SHP77 treated with DMSO at 0.1 percent for 48 hours (cell line): ENCODE measurements around the gene EPB41L4B.
"Not testable (repeated sequence)": the region's sequence is repeated elsewhere in the genome, so short reads cannot be mapped to it uniquely, and the experiment has no call there.

Experiments used
- DNase-seq: peaks from one replicate; lab custom pipeline; 2025; lab: John Stamatoyannopoulos, UW

Gene EPB41L4B

GRCh38 chr9:109244179-109245132 is 76.4 kb downstream of the EPB41L4B start:
- peak; percentile 29 for DNase-seq

- DNase-seq, result no peak
These were observed 78.1 kb downstream of the EPB41L4B start for GRCh38 chr9:109242741-109243140.

- DNase-seq, result no peak
These were observed 78.8 kb downstream of the EPB41L4B start for GRCh38 chr9:109242014-109242413.

GRCh38 chr9:109241207-109241606 is 79.7 kb downstream of the EPB41L4B start:
- DNase-seq, result no peak

GRCh38 chr9:109239240-109239639 is 81.6 kb downstream of the EPB41L4B start:
- DNase-seq, result no peak

- DNase-seq, result no peak
These were observed 82.2 kb downstream of the EPB41L4B start for GRCh38 chr9:109238655-109239054.

GRCh38 chr9:109238125-109238524 is 82.7 kb downstream of the EPB41L4B start:
- DNase-seq, result no peak

- no peak for DNase-seq
These were observed 88.2 kb downstream of the EPB41L4B start for GRCh38 chr9:109232449-109233237.

- no peak for DNase-seq
These were observed 89.3 kb downstream of the EPB41L4B start for GRCh38 chr9:109231593-109231992.

- DNase-seq, result no peak
These were observed 90.6 kb downstream of the EPB41L4B start for GRCh38 chr9:109230277-109230676.

GRCh38 chr9:109229682-109230081 is 91.2 kb downstream of the EPB41L4B start:
- DNase-seq, result no peak

- no peak for DNase-seq
These were observed 92.7 kb downstream of the EPB41L4B start for GRCh38 chr9:109228093-109228642.

GRCh38 chr9:109225629-109226028 is 95.2 kb downstream of the EPB41L4B start:
- DNase-seq, result no peak

GRCh38 chr9:109224751-109225150 is 96.1 kb downstream of the EPB41L4B start:
- DNase-seq, result no peak

- not testable (repeated sequence) for DNase-seq
These were observed 102.6 kb downstream of the EPB41L4B start for GRCh38 chr9:109218242-109218641.

- no peak for DNase-seq
These were observed 106.4 kb downstream of the EPB41L4B start for GRCh38 chr9:109214414-109214813.

- DNase-seq, result no peak
These were observed 107.4 kb downstream of the EPB41L4B start for GRCh38 chr9:109213285-109214121.

GRCh38 chr9:109212768-109213167 is 108.1 kb downstream of the EPB41L4B start:
- DNase-seq, result no peak

GRCh38 chr9:109206670-109207069 is 114.2 kb downstream of the EPB41L4B start:
- DNase-seq, result no peak

GRCh38 chr9:109205526-109205925 is 115.3 kb downstream of the EPB41L4B start:
- no peak for DNase-seq

GRCh38 chr9:109203761-109204360 is 117.0 kb downstream of the EPB41L4B start:
- DNase-seq, result no peak
